Testis (tissue), 3 donors: Measurements from ENCODE around the gene IFFO2. TPM values are rescaled to one million over a fixed set of nuclear protein-coding genes. Genes with fewer than 3 reads are reported as not detected.

Experiments
- DNase-seq: peaks from one replicate; pipeline ENCODE4 v3.0.0-alpha.2; 2019
- H3K27ac ChIP-seq, 2 donors: fragments of 200-600 bp; sonication (generic); one replicate each; pipeline ENCODE4 v1.5.1; 2019
- H3K27me3 ChIP-seq: fragments of 200-600 bp; sonication (generic); one replicate; pipeline ENCODE4 v1.5.1; 2019
- H3K36me3 ChIP-seq: fragments of 200-600 bp; sonication (generic); one replicate; pipeline ENCODE4 v1.5.1; 2017; ENCODE audit warnings: low read depth; ENCODE audit errors: missing control alignments
- H3K4me1 ChIP-seq: fragments of 200-600 bp; sonication (generic); one replicate; pipeline ENCODE4 v1.5.1; 2019
- H3K4me3 ChIP-seq, 2 donors: fragments of 200-600 bp; sonication (generic); one replicate each; pipeline ENCODE4 v1.5.1; 2017 to 2019
- H3K9me3 ChIP-seq: fragments of 200-600 bp; sonication (generic); one replicate; pipeline ENCODE4 v1.5.1; 2017
- CTCF ChIP-seq, 3 experiments: fragments of 450-650 bp in 2 of 3; fragments of 200-600 bp in 1 of 3; sonication (generic) in 1 of 3; IDR thresholded peaks; one replicate each; pipeline ENCODE4 v1.5.1; 2016 to 2019; ENCODE audit warnings: antibody characterized with exemption in 3 of 3, mild to moderate bottlenecking in 2 of 3, moderate library complexity in 1 of 3
- POLR2A ChIP-seq: fragments of 450-650 bp; IDR thresholded peaks from one replicate; pipeline ENCODE4 v1.6.1; 2017; ENCODE audit warnings: antibody characterized with exemption, mild to moderate bottlenecking, moderate library complexity
- WGBS, 2 donors: methylation state at CpG; one replicate each; pipeline ENCODE4 v1.1.5; 2018; 5-methylcytosine and 5-hydroxymethylcytosine counted together
- intact Hi-C: fragments of 100-400 bp; cut with DNase I; formaldehyde crosslinking; loops from one replicate; pipeline ENCODE4 v1.15.1; 2023; ENCODE audit warnings: low total_unique reads
- polyA plus RNA-seq: library from polyadenylated mRNA; stranded (reverse); fragments of 350-450 nt; fragmentation: Illumina TruSeq; extraction: RNeasy Lipid Tissue Mini Kit (QIAGEN cat#74804); gene quantifications from one replicate; pipeline ENCODE4 v1.2.3, GENCODE V29; 2014; ENCODE audit warnings: low read depth, low replicate concordance; ENCODE audit not compliant: insufficient read depth
- total RNA-seq, 2 donors: library from RNA; depleted of rRNA; stranded (reverse); fragments of >200 nt; gene quantifications; one replicate each; pipeline ENCODE4 v1.2.3, GENCODE V29; 2016

Gene IFFO2
- total and polyA plus RNA-seq, 3 donors from 2014 or later, result 5.0 to 8.5 (median 5.6) TPM

GRCh38 chr1:18938008-18938706 is 18.3 kb downstream of the IFFO2 start:
- intact Hi-C loops, result no loop called here
- Histone ChIP-seq H3K4me1 (no peaks in the 10 kb centered on the region), H3K9me3 (no peaks in the 10 kb centered on the region), H3K4me3 (no peak overlapping the region), H3K36me3 (no peaks in the 10 kb centered on the region), H3K27ac (no peak overlapping the region), H3K27me3 (no peaks in the 10 kb centered on the region)
- no peak for DNase-seq
- 84 to 90% methylated on average over 13 to 14 of the region's 14 CpGs for WGBS, 2 donors
- TF ChIP-seq CTCF (IDR thresholded peaks at IDR 0.05) (no peak), POLR2A (no peak)

- Histone ChIP-seq H3K4me1 (no peaks in the 10 kb centered on the region), H3K27me3 (no peaks in the 10 kb centered on the region), H3K36me3 (no peaks in the 10 kb centered on the region), H3K9me3 (no peaks in the 10 kb centered on the region), H3K4me3 (no peak overlapping the region), H3K27ac (no peak overlapping the region)
- intact Hi-C loops, result no loop called here
- no peak for DNase-seq
- WGBS, 2 donors, result 96 to 97% methylated on average over 6 to 8 of the region's 8 CpGs
- no peak for TF ChIP-seq CTCF (IDR thresholded peaks at IDR 0.05)
- TF ChIP-seq POLR2A, result no peak
Measured at GRCh38 chr1:18937539-18937938, 18.9 kb downstream of the IFFO2 start.

- Histone ChIP-seq H3K9me3 (no peaks in the 10 kb centered on the region), H3K36me3 (no peaks in the 10 kb centered on the region), H3K27me3 (no peaks in the 10 kb centered on the region), H3K4me3 (no peak overlapping the region), H3K4me1 (no peaks in the 10 kb centered on the region), H3K27ac (no peak overlapping the region)
- TF ChIP-seq POLR2A, result no peak
- no peak for TF ChIP-seq CTCF (IDR thresholded peaks at IDR 0.05)
- DNase-seq, result no peak
- intact Hi-C loops, result no loop called here
- 71 to 86% methylated on average over 11 of the region's 11 CpGs for WGBS, 2 donors
Measured at GRCh38 chr1:18936814-18937481, 19.5 kb downstream of the IFFO2 start.

GRCh38 chr1:18936471-18936813 is 20.0 kb downstream of the IFFO2 start:
- Histone ChIP-seq H3K36me3 (no peaks in the 10 kb centered on the region), H3K4me1 (no peaks in the 10 kb centered on the region)

More at GRCh38 chr1:18936471-18936813, 20.0 kb downstream of the IFFO2 start:
- intact Hi-C loops, result no loop called here
- WGBS, 2 donors, result 66 to 94% methylated on average over 3 of the region's 3 CpGs
- no peaks in the 10 kb centered on the region for H3K9me3 ChIP-seq
- TF ChIP-seq CTCF (IDR thresholded peaks at IDR 0.05) (no peak), POLR2A (no peak)
- H3K27ac ChIP-seq, result no peak overlapping the region
- no peaks in the 10 kb centered on the region for H3K27me3 ChIP-seq
- H3K4me3 ChIP-seq, result no peak overlapping the region
- DNase-seq, result no peak
